GM04504 (cell line): ENCODE measurements around the gene HMGB1.
A peak's percentile ranks its signal among the peaks of the same experiment; 100 is the strongest.
"Not testable (repeated sequence)": the region's sequence is repeated elsewhere in the genome, so short reads cannot be mapped to it uniquely, and the experiment has no call there.

Experiments used
- DNase-seq: peaks from one replicate; pipeline ENCODE4 v3.0.0-alpha.2; 2012; ENCODE audit warnings: low read depth

The HMGB1 gene

GRCh38 chr13:30466358-30466714 is 600 bp upstream of the HMGB1 start:
- no peak for DNase-seq

DNA sequence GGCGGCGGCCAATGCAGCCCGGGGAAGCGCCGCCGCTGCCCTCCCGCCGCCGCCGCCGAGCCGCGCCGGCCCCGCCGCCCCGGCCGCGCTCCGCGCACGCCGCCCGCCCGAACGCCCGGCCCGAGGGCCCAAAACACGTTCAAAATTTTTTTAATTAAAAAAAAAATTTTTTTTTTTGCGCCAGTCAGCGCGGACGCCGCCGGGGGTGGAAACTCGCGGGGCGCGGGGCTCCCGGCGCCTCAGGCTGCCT is 468 bp downstream of the HMGB1 start:
- no peak for DNase-seq

- DNase-seq = peak; percentile 38
Measured at GRCh38 chr13:30464496-30465342, 1.0 kb downstream of the HMGB1 start.

DNA sequence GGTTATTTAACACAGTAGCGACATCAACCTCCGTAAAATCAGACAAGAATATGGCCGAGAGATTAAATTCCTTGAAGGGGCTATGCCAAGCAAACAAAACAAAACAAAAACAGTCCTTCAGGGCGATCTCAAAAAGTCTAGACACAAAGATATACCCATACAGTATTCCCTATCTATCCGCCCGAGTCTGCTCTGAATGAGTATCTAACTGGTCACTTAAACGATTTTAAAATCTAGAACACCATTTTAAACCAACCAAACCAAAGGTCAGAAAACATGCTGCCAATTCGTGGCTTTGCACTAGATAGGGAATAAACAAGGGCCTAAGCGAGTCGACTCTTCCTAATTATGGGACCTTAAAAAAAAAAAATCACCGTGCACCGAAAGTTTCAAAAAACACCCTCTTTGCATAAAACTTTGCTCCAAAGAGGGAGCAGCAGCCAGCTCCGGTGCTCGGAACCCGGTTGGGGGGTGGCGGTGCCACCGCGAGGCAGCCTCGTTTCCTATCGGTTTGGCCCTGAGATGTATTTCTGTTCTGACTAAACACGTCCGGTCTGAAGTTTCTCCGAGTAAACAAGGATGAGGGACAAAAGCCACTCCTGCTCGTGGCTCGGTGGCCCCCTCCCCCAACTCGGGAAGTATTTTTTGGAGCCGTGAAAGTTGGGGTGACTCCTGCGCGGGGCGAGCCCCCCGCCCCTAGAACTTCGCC is 1.8 kb downstream of the HMGB1 start:
- peak; percentile 33 for DNase-seq

GRCh38 chr13:30461279-30462066 is 4.3 kb downstream of the HMGB1 start:
- DNase-seq = not testable (repeated sequence)

GRCh38 chr13:30457306-30457891 is 8.3 kb downstream of the HMGB1 start:
- no peak for DNase-seq

DNA sequence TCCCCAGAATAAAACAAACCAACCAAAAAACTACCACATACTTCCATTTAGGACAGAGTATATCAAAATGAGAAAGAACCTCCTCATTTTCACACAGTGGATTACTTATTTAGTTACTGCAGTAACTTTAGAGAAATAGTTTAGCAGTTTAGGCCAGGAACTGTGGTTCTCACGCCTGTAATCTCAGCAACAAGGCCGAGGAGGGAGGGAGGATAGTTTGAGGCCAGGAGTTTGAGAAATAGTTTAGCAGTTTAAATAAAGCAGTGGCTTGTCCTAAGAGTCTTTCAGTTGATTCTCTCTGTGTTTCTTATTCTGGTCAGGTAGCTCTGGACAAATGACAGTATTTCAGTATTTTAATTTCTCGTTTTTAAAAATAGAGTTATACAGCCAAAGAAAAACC is 9.4 kb downstream of the HMGB1 start:
- no peak for DNase-seq

GRCh38 chr13:30454991-30455390 is 10.7 kb downstream of the HMGB1 start:
- DNase-seq = no peak

GRCh38 chr13:30453727-30454126 is 12.0 kb downstream of the HMGB1 start:
- DNase-seq = no peak

DNA sequence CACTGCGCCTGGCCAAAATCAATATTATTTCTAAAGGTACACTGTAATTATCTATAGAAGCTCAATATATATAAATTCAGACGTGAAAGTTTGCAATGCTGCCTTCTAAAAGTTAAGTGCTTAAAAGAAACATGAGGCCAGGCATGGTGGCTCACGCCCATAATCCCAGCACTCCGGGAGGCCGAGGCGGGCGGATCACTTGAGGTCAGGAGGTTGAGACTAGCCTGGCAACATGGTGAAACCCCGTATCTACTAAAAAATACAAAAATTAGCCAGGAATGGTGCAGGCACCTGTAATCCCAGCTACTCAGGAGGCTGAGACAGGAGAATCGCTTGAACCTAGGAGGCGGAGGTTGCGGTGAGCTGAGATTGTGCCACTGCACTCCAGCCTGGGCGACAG is 14.3 kb downstream of the HMGB1 start:
- DNase-seq = not testable (repeated sequence)

- no peak for DNase-seq
Measured at GRCh38 chr13:30450066-30450465, 15.7 kb downstream of the HMGB1 start.

- DNase-seq = no peak
Measured at GRCh38 chr13:30448441-30448840, 17.3 kb downstream of the HMGB1 start.

DNA sequence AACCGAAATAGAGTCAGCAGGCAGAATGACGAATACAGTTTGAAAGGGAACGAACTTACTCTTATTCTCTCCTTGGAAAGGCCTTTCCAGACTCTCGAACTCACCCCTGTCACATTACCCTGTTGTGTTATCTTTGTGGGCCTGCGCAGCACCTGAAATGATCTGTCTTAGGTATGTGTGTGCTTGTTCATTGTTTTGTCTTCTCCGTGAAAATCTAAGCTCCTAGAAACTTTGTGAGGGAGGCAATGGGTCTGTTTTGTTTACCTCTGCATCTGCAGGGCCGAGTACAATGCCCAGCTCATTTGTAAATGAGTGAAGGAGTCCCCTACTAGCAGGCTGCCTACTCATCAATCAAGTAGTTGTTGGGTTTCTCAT is 19.6 kb downstream of the HMGB1 start:
- DNase-seq = no peak

GRCh38 chr13:30443957-30444404 is 21.8 kb downstream of the HMGB1 start:
- no peak for DNase-seq

GRCh38 chr13:30443491-30443890 is 22.2 kb downstream of the HMGB1 start:
- not testable (repeated sequence) for DNase-seq

DNA sequence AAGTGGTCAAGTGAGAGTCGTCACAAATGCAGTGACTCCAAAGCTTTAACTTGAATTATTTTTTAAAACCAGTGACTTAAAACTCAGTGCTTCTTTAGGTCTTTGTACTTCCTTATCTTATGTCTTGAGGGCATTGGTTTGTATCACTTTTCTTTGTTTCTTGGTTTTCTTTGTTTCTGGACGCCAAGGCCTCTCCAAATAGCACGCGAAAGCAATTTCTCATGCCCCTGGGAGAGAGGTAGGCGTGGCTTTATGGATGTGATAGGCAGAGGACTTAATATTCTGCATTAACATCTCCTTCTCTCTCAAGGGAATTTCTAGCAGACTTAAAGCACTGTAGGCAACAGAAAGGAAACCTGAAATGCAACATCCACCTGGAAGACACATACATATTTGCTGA is 22.8 kb downstream of the HMGB1 start:
- no peak for DNase-seq

DNA sequence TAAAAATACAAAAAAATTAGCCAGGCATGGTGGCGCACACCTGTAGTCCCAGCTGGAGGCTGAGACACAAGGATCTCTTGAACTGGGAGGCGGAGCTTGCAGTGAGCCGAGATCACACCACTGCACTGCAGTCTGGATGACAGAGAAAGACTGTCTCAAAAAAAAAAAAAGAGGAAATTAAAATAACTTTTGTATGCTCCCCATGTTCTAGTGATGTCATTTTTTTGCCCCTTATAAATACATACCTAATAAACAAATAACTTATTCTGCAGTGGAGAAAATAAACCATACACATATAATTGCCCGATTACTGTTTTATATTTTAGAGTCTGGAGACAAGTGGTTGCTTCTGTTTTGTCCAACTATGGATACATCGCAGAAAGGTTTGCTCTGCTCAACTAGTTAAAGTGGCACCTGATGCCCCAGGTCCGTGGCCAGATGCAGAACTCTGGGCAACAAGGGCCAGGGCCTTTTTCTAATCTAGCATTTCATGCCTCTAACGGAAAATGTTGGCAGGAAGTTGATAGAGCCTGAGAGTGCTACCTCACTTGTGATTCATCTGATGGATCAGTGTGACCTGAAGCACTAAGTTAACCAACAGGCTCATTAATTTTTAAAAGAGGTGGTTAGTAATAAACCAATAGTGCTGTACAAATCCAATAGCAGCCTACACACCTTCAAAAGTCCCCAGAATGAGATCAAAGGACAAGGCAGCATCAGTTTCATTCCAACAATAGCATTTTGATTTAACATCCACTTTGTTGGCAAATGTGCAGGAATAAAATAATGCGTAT is 24.6 kb downstream of the HMGB1 start:
- DNase-seq = no peak

DNA sequence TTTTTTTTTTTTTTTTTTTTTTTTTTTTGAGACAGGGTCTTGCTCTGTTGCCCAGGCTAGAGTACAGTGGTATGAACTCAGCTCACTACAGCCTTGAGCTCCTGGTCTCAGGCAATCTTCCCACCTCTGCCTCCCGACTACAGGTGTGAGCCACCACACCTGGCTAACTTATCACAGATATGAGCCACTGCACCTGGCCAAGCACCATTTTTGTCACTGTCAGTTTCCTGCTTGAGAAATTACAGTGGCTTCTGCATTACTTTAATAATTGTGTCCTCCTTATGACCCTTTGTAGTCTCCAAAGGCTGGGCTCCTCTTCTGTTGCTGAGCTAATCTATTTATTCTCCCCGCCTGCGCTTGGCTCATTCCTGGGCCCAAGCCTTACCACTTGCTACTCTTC is 27.4 kb downstream of the HMGB1 start:
- no peak for DNase-seq

- no peak for DNase-seq
Measured at GRCh38 chr13:30437177-30437576, 28.6 kb downstream of the HMGB1 start.

GRCh38 chr13:30435911-30436451 is 29.8 kb downstream of the HMGB1 start:
- no peak for DNase-seq

GRCh38 chr13:30431269-30431940 is 34.3 kb downstream of the HMGB1 start:
- no peak for DNase-seq
